GM12891 (cell line): Measurements from ENCODE around the gene KLHL21.
A peak's percentile ranks its signal among the peaks of the same experiment; 100 is the strongest.

Experiments used
- DNase-seq: peaks from one replicate; pipeline ENCODE4 v3.0.0; 2011; ENCODE audit warnings: low spot score; ENCODE audit not compliant: insufficient read length
- FAIRE-seq: peaks from 2 replicates; lab custom pipeline; 2011; peaks lifted over from hg19 to GRCh38; lab: Jason Lieb, UNC
- PAX5 ChIP-seq: IDR thresholded peaks from 2 replicates; pipeline ENCODE4 v1.6.1; 2011; ENCODE audit warnings: low read length, moderate library complexity, mild to moderate bottlenecking; ENCODE audit not compliant: insufficient read depth, severe bottlenecking
- POLR2A ChIP-seq: IDR thresholded peaks from 2 replicates; pipeline ENCODE4 v1.6.1; 2011; ENCODE audit warnings: low read depth, low read length, control low read depth
- POLR2AphosphoS5 ChIP-seq: IDR thresholded peaks from 2 replicates; pipeline ENCODE4 v1.6.1; 2011; ENCODE audit warnings: low read depth, low read length, control low read depth
- POU2F2 ChIP-seq: IDR thresholded peaks from 2 replicates; pipeline ENCODE4 v1.6.1; 2011; ENCODE audit warnings: low read depth, mild to moderate bottlenecking, control low read depth, low read length, moderate library complexity
- SPI1 ChIP-seq: IDR thresholded peaks from 2 replicates; pipeline ENCODE4 v1.6.1; 2011; ENCODE audit warnings: low read depth, low read length, control low read depth
- TAF1 ChIP-seq: IDR thresholded peaks from 2 replicates; pipeline ENCODE4 v1.6.1; 2011; ENCODE audit warnings: low read depth, low read length, control low read depth

KLHL21 gene

GRCh38 chr1:6625584-6626149 is 23.0 kb upstream of the KLHL21 start:
- TF ChIP-seq SPI1 (no peak), POLR2AphosphoS5 (no peak), POU2F2 (no peak), PAX5 (no peak), TAF1 (no peak), POLR2A (no peak)
- peak; percentile 47 for FAIRE-seq
- no peak for DNase-seq

- FAIRE-seq, result peak; percentile 98
- peak; percentile 98 for DNase-seq
- TF ChIP-seq POLR2AphosphoS5, result 0 out of 2 replicates have a peak, but pooled peaks have one; percentile 64
- no peak for TF ChIP-seq POU2F2
- TF ChIP-seq TAF1, result no peak
Measured at GRCh38 chr1:6624710-6625583, 22.3 kb upstream of the KLHL21 start, which contains the start of gene THAP3. TSS of gene THAP3 (plus strand) at chr1:6624868. CDS start at chr1:6625219, 351 bp downstream.

- DNase-seq, result no peak
- FAIRE-seq, result no peak
- TF ChIP-seq SPI1 (no peak), POU2F2 (0 out of 2 replicates have a peak, but pooled peaks have one; percentile 24)
Measured at GRCh38 chr1:6623269-6623965, 20.7 kb upstream of the KLHL21 start.

GRCh38 chr1:6622396-6623152 is 19.9 kb upstream of the KLHL21 start:
- no peak for TF ChIP-seq SPI1
- TF ChIP-seq POLR2AphosphoS5, result no peak
- no peak for TF ChIP-seq PAX5
- no peak for TF ChIP-seq POU2F2
- no peak for TF ChIP-seq TAF1
- no peak for TF ChIP-seq POLR2A
- no peak for DNase-seq
- no peak for FAIRE-seq

- DNase-seq, result no peak
Measured at GRCh38 chr1:6621429-6622391, 19.0 kb upstream of the KLHL21 start.

DNA sequence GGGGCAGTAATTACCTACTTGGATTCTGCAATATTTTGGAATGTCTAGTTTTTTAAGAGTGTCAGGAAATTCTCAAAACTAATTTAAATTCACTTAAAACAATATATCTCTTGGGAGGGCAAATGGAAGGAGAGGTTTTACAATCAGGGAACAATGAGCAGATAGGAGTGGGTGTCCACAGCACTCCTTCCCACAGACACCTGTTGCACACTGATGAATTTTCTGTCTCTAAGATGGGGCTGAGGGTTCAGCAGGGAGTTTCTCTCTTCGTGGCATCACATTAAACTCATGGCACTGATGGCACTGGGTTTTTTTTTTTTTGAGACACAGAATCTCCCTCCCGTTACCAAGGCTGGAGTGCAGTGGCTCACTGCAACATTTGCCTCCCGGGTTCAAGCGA is 16.4 kb upstream of the KLHL21 start:
- FAIRE-seq, result no peak
- TF ChIP-seq POLR2AphosphoS5 (no peak), SPI1 (no peak), PAX5 (no peak), POLR2A (no peak), TAF1 (no peak), POU2F2 (no peak)
- DNase-seq, result no peak

More at GRCh38 chr1:6621429-6622391, 19.0 kb upstream of the KLHL21 start:
- FAIRE-seq, result no peak
- TF ChIP-seq SPI1, result no peak
- TF ChIP-seq POU2F2, result no peak
- no peak for TF ChIP-seq POLR2A
- TF ChIP-seq TAF1, result no peak
- no peak for TF ChIP-seq POLR2AphosphoS5
- no peak for TF ChIP-seq PAX5

GRCh38 chr1:6614929-6615785 is 12.5 kb upstream of the KLHL21 start:
- TF ChIP-seq SPI1, result no peak
- no peak for TF ChIP-seq TAF1
- no peak for TF ChIP-seq POLR2A
- no peak for TF ChIP-seq POU2F2
- no peak for TF ChIP-seq PAX5
- no peak for TF ChIP-seq POLR2AphosphoS5
- no peak for DNase-seq
- no peak for FAIRE-seq
